ENCODE measurements around the gene LSP1.

Gene LSP1

GRCh38 chr11:1824221-1825038 lies 28.5 kb upstream of the LSP1 start:
- no peak for DNase-seq (ENCODE audit: low read depth in 1 of 2, low spot score in 1 of 2)

- DNase-seq (ENCODE audit: low read depth in 1 of 2, low spot score in 1 of 2) = no peak
Measured at GRCh38 chr11:1825039-1825740, 27.7 kb upstream of the LSP1 start.

- peak in 1 of 2 donors; percentile 2 for DNase-seq (ENCODE audit: low read depth in 1 of 2, low spot score in 1 of 2)
Measured at GRCh38 chr11:1825785-1826451, 27.0 kb upstream of the LSP1 start.

GRCh38 chr11:1826552-1827094 lies 26.3 kb upstream of the LSP1 start:
- peak in 1 of 2 donors; percentile 2 for DNase-seq (ENCODE audit: low read depth in 1 of 2, low spot score in 1 of 2)

GRCh38 chr11:1827095-1827813 lies 25.6 kb upstream of the LSP1 start:
- peak in 1 of 2 donors; percentile 0 for DNase-seq (ENCODE audit: low read depth in 1 of 2, low spot score in 1 of 2)

- DNase-seq (ENCODE audit: low read depth in 1 of 2, low spot score in 1 of 2) = no peak
Measured at GRCh38 chr11:1827931-1828330, 25.0 kb upstream of the LSP1 start.

GRCh38 chr11:1828542-1828941 lies 24.3 kb upstream of the LSP1 start:
- DNase-seq (ENCODE audit: low read depth in 1 of 2, low spot score in 1 of 2) = peak in 1 of 2 donors; percentile 1

- no peak for DNase-seq (ENCODE audit: low read depth in 1 of 2, low spot score in 1 of 2)
Measured at GRCh38 chr11:1829039-1829820, 23.7 kb upstream of the LSP1 start.

- no peak for DNase-seq (ENCODE audit: low read depth in 1 of 2, low spot score in 1 of 2)
Measured at GRCh38 chr11:1830004-1830321, 22.9 kb upstream of the LSP1 start.

GRCh38 chr11:1830322-1831223 lies 22.3 kb upstream of the LSP1 start:
- DNase-seq (ENCODE audit: low read depth in 1 of 2, low spot score in 1 of 2) = no peak

GRCh38 chr11:1831338-1832210 lies 21.3 kb upstream of the LSP1 start:
- no peak for DNase-seq (ENCODE audit: low read depth in 1 of 2, low spot score in 1 of 2)

GRCh38 chr11:1832211-1832919 lies 20.5 kb upstream of the LSP1 start:
- DNase-seq (ENCODE audit: low read depth in 1 of 2, low spot score in 1 of 2) = peak; percentile 42 to 54

- no peak for DNase-seq (ENCODE audit: low read depth in 1 of 2, low spot score in 1 of 2)
Measured at GRCh38 chr11:1832920-1833295, 20.0 kb upstream of the LSP1 start.

GRCh38 chr11:1834062-1834610 lies 18.7 kb upstream of the LSP1 start:
- DNase-seq (ENCODE audit: low read depth in 1 of 2, low spot score in 1 of 2) = no peak

- no peak for DNase-seq (ENCODE audit: low read depth in 1 of 2, low spot score in 1 of 2)
Measured at GRCh38 chr11:1834779-1835670, 17.9 kb upstream of the LSP1 start, which contains the start of gene SYT8. Gene SYT8 (plus strand): TSS chr11:1834990. CDS start chr11:1835106, 116 bp downstream.

- DNase-seq (ENCODE audit: low read depth in 1 of 2, low spot score in 1 of 2) = no peak
Measured at GRCh38 chr11:1835671-1836010, 17.2 kb upstream of the LSP1 start.
